ENCODE results near the gene SLAMF8. TPM values are rescaled to one million over a fixed set of nuclear protein-coding genes. Genes with fewer than 3 reads are reported as not detected.

The SLAMF8 gene
- total and polyA plus RNA-seq, 12 donors = 0.30 to 24.4 (median 0.99) TPM

DNA sequence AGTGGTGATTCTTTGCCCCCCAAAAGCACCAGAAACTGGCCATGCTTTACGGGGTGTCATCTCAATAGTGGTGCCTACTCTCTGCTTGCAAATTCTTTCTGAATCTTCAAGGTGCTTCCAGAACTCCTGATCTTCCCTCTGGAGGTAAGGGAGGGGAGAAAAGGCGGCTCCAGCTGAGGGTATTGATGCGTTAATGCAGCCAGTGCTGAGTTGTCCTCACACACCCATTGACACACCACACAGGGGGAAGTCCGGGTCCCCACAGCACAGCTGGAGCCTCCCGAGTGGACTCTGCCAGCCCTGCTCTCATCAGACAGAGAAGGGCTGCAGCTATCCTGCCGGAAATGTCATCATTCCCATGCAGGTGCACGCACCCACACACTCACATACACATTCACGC lies 34.5 kb downstream of the SLAMF8 start:
- DNase-seq = no peak
- Histone ChIP-seq H3K9me3 (no peaks in the 10 kb centered on the region), H3K27me3 (no peaks in the 10 kb centered on the region), H3K4me3 (no peak overlapping the region), H3K4me1 (peaks cover 0 to 8% (median 0%) of the 10 kb centered on the region in 9 donors), H3K36me3 (peaks cover 0 to 8% (median 0%) of the 10 kb centered on the region in 9 donors), H3K27ac (no peak overlapping the region)
- TF ChIP-seq, protein P1, sequence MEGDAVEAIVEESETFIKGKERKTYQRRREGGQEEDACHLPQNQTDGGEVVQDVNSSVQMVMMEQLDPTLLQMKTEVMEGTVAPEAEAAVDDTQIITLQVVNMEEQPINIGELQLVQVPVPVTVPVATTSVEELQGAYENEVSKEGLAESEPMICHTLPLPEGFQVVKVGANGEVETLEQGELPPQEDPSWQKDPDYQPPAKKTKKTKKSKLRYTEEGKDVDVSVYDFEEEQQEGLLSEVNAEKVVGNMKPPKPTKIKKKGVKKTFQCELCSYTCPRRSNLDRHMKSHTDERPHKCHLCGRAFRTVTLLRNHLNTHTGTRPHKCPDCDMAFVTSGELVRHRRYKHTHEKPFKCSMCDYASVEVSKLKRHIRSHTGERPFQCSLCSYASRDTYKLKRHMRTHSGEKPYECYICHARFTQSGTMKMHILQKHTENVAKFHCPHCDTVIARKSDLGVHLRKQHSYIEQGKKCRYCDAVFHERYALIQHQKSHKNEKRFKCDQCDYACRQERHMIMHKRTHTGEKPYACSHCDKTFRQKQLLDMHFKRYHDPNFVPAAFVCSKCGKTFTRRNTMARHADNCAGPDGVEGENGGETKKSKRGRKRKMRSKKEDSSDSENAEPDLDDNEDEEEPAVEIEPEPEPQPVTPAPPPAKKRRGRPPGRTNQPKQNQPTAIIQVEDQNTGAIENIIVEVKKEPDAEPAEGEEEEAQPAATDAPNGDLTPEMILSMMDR (IDR thresholded peaks at IDR 0.05) = no peak
- WGBS, 2 donors = 78 to 81% methylated on average over 8 of the region's 8 CpGs
- intact Hi-C loops (cut with DNase I) = no loop called here
- no peak for ATAC-seq

DNA sequence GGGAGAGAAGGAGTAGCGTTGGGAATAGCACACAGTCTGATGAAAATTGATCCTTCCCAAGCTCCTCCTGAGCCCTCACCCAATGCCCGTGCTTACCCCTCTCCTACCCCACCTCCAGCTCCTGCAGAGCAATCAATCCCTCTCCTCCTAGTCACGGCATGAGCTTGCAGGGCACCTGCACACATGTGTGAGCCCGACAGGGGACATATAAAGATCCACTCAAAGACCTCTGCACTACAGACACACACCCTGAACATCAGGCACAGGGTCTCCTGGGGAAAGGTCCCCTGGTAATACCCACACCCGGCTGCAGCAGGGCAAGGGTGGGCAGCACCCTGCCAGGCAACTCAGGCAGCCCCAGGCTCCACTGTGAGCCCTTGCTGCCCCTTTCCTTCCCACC lies 35.4 kb downstream of the SLAMF8 start:
- Histone ChIP-seq H3K4me3 (no peak overlapping the region), H3K27ac (no peak overlapping the region), H3K36me3 (peaks cover 0 to 6% (median 0%) of the 10 kb centered on the region in 9 donors), H3K4me1 (peaks cover 0 to 8% (median 0%) of the 10 kb centered on the region in 9 donors), H3K9me3 (no peaks in the 10 kb centered on the region), H3K27me3 (no peaks in the 10 kb centered on the region)
- intact Hi-C loops (cut with DNase I) = loop anchor here in 1 of 10 donors (2.0 kb wide), 2 partner anchors 21 to 65 kb away; no protein-coding TSS in a partner anchor
- ATAC-seq (no peak), DNase-seq (no peak)
- WGBS, 2 donors = 84 to 93% methylated on average over 5 of the region's 5 CpGs
- TF ChIP-seq, protein P1 (IDR thresholded peaks at IDR 0.05) = no peak

DNA sequence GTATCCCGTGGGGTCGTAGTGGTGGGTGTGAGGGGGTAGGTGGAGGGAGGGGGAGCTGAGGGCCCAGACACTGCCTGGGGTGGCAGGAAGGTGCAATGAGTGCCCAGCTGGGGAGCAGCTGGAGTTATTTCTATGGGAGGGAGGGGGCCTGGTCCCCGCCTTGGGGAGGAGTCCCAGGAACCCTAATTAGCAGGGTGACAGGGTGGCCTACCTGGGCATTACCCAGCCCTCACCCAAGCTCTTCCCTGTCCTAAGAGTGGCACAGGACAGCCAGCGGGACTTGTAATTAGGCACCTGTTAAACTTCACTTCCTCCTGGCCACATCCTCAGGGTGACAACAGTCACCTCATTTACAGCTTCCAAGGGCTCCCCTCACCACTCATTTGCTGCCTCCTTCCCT lies 35.9 kb downstream of the SLAMF8 start, which contains the start of gene VSIG8:
VSIG8 (minus strand) TSS at position 101 of the 400 bp plus-strand sequence. CDS start 136 bp downstream, outside the sequence.
- ATAC-seq = no peak
- TF ChIP-seq, protein P1 (IDR thresholded peaks at IDR 0.05) = no peak
- H3K27ac ChIP-seq = no peak within 1 kb of the TSS
- no peak for DNase-seq
- H3K36me3 ChIP-seq = peaks cover 0 to 6% (median 0%) of the 10 kb centered on the region in 9 donors
- WGBS, 2 donors = 77 to 81% methylated on average over 4 of the region's 4 CpGs
- no peak within 1 kb of the TSS for H3K4me3 ChIP-seq
- no peaks in the 10 kb centered on the region for H3K27me3 ChIP-seq
- no peaks in the 10 kb centered on the region for H3K9me3 ChIP-seq
- intact Hi-C loops (cut with DNase I) = loop anchor here in 1 of 10 donors (2.0 kb wide), 2 partner anchors 20 to 64 kb away; no protein-coding TSS in a partner anchor
- H3K4me1 ChIP-seq = peaks cover under 1 to 14% (median 4%) of the 10 kb centered on the region in 9 donors

DNA sequence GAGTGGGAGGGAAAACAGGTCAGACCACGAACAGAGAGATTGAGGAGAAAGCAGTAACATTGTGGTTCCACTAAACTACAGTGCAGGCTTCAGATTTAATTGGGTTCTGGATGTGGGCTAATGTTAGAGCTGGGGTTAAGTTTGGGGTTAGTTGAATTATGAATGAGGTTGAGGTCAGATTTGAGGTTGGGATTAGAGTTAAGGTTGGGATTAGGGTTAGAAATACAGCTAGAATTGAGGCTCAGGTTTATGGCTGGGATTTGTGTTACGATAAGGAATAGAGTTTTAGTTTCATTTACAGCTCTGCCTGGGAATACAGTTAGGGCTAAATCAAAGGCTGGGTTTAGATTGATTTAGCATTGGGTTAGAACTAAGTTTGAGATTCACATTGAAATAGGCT lies 37.6 kb downstream of the SLAMF8 start:
- Histone ChIP-seq H3K9me3 (no peaks in the 10 kb centered on the region), H3K4me3 (no peak overlapping the region), H3K27ac (no peak overlapping the region), H3K36me3 (peaks cover 0 to 6% (median 0%) of the 10 kb centered on the region in 9 donors), H3K27me3 (no peaks in the 10 kb centered on the region), H3K4me1 (peaks cover 4 to 31% (median 17%) of the 10 kb centered on the region in 9 donors)
- WGBS, 2 donors = 86 to 90% methylated on average over 2 of the region's 2 CpGs
- intact Hi-C loops (cut with DNase I) = no loop called here
- no peak for DNase-seq
- TF ChIP-seq, protein P1 (IDR thresholded peaks at IDR 0.05) = no peak
- no peak for ATAC-seq
